Adipocyte (in vitro differentiated cells): ENCODE results near the gene SRGAP3.

Source experiments
- DNase-seq: peaks from one replicate; pipeline ENCODE4 v3.0.0-alpha.2; 2015; ENCODE audit warnings: low read depth
- H3K27me3 ChIP-seq: replicated peaks from 2 replicates; pipeline ENCODE4 v1.7.0; 2013; ENCODE audit warnings: mild to moderate bottlenecking, low read length, moderate library complexity; ENCODE audit not compliant: control insufficient read depth, insufficient read depth
- H3K36me3 ChIP-seq: 2 replicates; pipeline ENCODE4 v1.7.0; 2013; ENCODE audit warnings: low read length, mild to moderate bottlenecking, moderate library complexity; ENCODE audit not compliant: control insufficient read depth, insufficient read depth, severe bottlenecking
- H3K4me1 ChIP-seq: 2 replicates; pipeline ENCODE4 v1.7.0; 2013; ENCODE audit warnings: mild to moderate bottlenecking, low read length, moderate library complexity; ENCODE audit not compliant: control insufficient read depth, insufficient read depth
- H3K4me3 ChIP-seq: 2 replicates; pipeline ENCODE4 v1.7.0; 2013; ENCODE audit warnings: mild to moderate bottlenecking, low read length, moderate library complexity
- H3K9ac ChIP-seq: 2 replicates; pipeline ENCODE4 v1.7.0; 2013; ENCODE audit warnings: mild to moderate bottlenecking, low read length, moderate library complexity
- H3K9me3 ChIP-seq: 2 replicates; pipeline ENCODE4 v1.7.0; 2013; ENCODE audit warnings: mild to moderate bottlenecking, low read length, moderate library complexity; ENCODE audit not compliant: control insufficient read depth

SRGAP3 gene

DNA sequence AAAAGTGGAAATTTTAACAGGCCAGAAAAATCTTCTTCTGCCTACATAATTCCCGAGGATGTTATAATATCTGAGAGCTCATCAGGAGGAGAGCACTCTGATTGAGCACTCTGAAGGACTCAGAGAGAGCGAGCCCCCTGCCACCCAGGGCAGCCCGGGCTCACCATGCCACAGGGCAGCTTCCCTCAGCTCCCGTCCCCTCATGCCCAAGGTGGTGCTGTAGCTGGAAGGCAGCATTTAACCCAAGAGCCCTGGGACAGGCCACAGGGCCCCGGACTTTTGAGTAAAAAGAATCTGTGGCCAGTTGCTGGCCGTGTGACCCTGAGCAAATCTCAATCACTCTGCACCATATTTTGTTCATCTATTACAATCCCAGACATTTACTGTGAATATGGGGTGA, 262.7 kb downstream of the SRGAP3 start:
- DNase-seq = no peak
- H3K4me1 ChIP-seq = peaks cover 22% of the 10 kb centered on the region

DNA sequence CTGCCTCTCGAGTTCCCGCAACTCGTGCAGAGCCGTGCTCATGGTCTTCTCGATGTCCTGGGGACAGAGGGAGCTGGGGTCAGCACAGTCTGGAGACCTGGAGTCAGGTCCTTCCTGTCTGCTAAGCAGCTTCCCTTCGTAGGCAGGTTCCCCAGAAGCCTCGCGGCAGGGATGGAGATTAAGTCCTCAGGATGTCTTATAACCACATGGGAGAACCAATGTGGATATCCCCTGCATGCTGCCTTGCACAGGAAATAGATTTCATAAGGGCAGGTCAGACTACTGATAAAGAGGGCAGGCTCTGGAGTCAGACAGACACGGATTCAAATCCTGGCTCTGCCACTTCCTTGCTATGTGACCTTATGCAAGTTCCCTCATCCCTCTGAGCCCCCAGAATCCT, 263.6 kb downstream of the SRGAP3 start:
- Histone ChIP-seq H3K27me3 (no peaks in the 10 kb centered on the region), H3K4me3 (no peak overlapping the region)
- no peak for DNase-seq

More for the DNA sequence above, 262.7 kb downstream of the SRGAP3 start:
- no peaks in the 10 kb centered on the region for H3K9me3 ChIP-seq
- no peaks in the 10 kb centered on the region for H3K27me3 ChIP-seq
- no peaks in the 10 kb centered on the region for H3K36me3 ChIP-seq
- H3K4me3 ChIP-seq = no peak overlapping the region
- H3K9ac ChIP-seq = no peak overlapping the region

DNA sequence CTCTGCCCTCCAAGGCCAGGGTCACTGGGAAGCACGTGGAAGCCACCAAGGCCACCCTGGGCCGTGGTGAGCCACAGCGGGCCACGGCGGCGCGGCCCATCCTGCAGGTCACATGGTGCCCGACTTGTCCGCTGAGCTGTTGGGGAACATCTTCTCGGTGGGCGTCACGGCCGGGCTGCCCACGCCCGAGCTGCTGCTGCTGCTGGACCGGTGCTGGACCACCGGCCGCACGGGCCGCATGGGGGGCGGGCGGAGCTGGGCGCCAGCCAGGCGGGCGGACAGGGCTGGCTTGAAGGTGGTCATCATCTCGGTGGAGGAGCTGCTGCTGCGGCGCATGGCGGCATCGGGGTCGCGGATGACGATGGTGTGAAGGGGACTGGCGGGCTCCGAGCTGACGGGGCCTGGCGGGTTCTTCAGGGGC, 264.0 kb downstream of the SRGAP3 start:
- Histone ChIP-seq H3K4me3 (no peak overlapping the region), H3K36me3 (no peaks in the 10 kb centered on the region), H3K9ac (no peak overlapping the region), H3K27me3 (no peaks in the 10 kb centered on the region), H3K4me1 (peaks cover 34% of the 10 kb centered on the region), H3K9me3 (no peaks in the 10 kb centered on the region)
- no peak for DNase-seq

More for the DNA sequence above, 263.6 kb downstream of the SRGAP3 start:
- Histone ChIP-seq H3K36me3 (no peaks in the 10 kb centered on the region), H3K9ac (no peak overlapping the region), H3K9me3 (no peaks in the 10 kb centered on the region), H3K4me1 (peaks cover 30% of the 10 kb centered on the region)

DNA sequence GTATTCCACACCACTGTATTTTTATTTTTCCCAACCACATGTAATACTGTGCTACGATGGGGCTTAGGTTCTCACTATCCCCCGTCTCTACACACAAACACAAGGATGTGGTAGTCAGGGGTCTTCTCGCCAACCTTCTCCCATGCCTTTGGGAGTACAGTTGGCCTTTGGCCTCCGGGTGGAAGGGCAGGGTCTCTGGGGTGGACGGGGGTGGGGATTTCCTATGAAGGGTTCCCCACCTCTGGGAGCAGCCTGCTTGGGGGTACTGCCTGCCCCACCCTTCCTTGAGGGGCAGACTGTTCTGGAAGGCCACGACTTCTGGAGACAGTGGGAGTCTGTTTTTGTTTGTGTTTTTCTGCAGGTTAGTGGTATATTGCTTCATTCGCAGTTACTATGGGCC, 264.9 kb downstream of the SRGAP3 start:
- Histone ChIP-seq H3K27me3 (no peaks in the 10 kb centered on the region), H3K9ac (no peak overlapping the region), H3K4me1 (peaks cover 38% of the 10 kb centered on the region), H3K36me3 (no peaks in the 10 kb centered on the region), H3K9me3 (peaks cover 1% of the 10 kb centered on the region), H3K4me3 (no peak overlapping the region)
- no peak for DNase-seq

DNA sequence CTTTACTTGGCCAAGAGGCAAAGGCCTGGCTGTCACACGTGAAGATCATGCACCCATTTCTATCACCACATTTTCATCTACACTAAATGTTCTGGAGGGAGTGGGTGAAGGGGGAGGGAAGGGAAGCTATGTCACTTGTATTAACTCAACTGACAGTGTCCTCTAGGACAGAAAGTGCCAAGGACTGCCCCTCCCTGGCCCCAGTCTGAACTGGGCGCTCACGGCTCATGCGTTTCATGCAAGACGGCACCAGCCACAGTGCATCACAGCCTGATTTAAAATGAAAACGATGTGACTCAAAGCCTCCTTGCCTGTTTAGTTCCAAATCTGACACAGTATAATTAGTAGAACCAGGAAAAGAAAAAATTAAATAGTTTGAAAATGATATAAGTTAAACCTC, 265.4 kb downstream of the SRGAP3 start:
- no peaks in the 10 kb centered on the region for H3K27me3 ChIP-seq

DNA sequence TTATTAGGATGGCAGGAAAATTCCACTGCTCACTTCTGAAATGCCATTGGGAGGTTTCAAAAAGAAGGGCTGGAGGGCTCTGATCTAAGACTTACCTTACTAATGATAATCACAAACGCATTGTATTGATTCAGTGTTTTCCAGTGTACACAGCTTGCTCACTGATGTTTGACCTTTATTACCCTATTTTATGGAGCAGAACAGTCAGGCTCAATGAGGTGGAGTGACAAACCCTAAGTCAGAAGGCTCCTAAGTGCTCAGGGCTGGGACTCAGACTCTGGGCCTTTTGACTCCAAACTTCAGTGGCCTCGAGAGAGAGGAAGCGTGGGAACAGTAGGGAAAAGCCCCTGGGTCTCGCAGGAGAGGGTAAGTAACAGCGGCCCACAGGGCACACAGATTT, 265.9 kb downstream of the SRGAP3 start:
- Histone ChIP-seq H3K4me1 (peaks cover 37% of the 10 kb centered on the region), H3K9ac (no peak overlapping the region), H3K36me3 (no peaks in the 10 kb centered on the region), H3K4me3 (no peak overlapping the region), H3K27me3 (no peaks in the 10 kb centered on the region), H3K9me3 (peaks cover 8% of the 10 kb centered on the region)
- no peak for DNase-seq

More for the DNA sequence above, 265.4 kb downstream of the SRGAP3 start:
- no peak overlapping the region for H3K4me3 ChIP-seq
- H3K9ac ChIP-seq = no peak overlapping the region
- no peaks in the 10 kb centered on the region for H3K36me3 ChIP-seq
- peaks cover 5% of the 10 kb centered on the region for H3K9me3 ChIP-seq
- no peak for DNase-seq
- peaks cover 38% of the 10 kb centered on the region for H3K4me1 ChIP-seq

DNA sequence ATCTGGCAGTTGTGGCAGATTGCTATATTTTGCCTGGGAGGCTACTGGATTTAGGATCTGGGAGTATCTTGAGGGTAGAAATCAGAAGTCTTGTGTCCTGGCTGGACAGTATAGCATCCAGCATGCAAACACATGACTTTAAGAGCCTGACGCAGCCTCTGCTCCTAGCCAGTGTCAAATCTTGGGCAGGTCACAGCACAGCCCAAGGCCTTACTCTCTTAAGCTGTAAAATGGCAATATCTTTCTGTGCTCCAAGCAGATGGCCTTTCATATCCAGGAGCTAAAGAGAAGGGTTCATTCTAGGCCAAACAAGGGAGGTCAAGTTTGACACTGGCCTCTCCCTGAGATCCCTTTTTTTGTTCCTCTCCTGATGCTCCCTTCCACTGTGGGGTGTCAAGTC, 266.4 kb downstream of the SRGAP3 start:
- Histone ChIP-seq H3K36me3 (no peaks in the 10 kb centered on the region), H3K4me1 (peaks cover 32% of the 10 kb centered on the region), H3K4me3 (no peak overlapping the region), H3K9ac (no peak overlapping the region), H3K9me3 (peaks cover 8% of the 10 kb centered on the region), H3K27me3 (no peaks in the 10 kb centered on the region)
- DNase-seq = no peak

DNA sequence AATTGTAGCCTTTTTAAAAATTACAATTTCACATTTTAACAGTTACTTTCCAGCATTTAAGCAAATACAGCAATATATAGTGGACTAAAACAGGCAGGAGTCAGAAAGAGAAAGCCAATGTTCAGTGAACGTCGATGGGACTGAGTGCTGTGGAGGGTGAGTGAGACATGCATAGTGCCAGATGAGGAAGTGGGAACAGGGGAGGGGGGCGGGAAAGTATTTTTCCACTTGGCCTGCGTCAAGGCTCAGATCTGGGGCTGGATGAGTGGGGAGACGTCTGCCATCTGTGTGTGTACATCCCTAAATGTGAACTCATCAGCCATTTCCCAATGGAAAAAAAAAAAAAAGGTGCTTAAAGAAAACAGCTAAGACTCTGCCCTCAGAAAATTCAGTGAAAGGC, 266.9 kb downstream of the SRGAP3 start:
- H3K36me3 ChIP-seq = no peaks in the 10 kb centered on the region
- DNase-seq = no peak
- no peaks in the 10 kb centered on the region for H3K27me3 ChIP-seq
- H3K4me3 ChIP-seq = no peak overlapping the region
- no peak overlapping the region for H3K9ac ChIP-seq
- H3K4me1 ChIP-seq = peaks cover 31% of the 10 kb centered on the region
- peaks cover 8% of the 10 kb centered on the region for H3K9me3 ChIP-seq

DNA sequence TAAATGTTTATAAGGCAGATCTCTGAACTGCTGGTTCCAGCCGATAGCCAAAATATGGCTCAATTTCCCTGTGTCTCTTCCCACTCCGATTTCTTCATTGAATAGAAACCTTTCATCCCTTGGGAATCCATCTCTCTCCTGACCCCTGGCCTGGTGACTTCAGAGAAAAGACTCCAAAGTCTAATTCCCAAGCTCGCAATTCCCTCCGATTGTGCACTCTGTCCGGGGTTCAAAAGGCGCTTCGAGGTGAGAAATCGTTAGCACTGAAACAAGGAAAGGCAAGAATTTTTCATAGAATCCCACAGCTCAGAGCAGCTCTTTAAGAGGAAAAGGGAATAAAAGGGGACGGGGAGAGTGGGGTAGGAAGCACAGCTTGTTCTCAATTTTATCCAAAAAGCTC, 267.7 kb downstream of the SRGAP3 start:
- DNase-seq = no peak
- Histone ChIP-seq H3K27me3 (no peaks in the 10 kb centered on the region), H3K9me3 (peaks cover 8% of the 10 kb centered on the region), H3K36me3 (no peaks in the 10 kb centered on the region), H3K4me1 (peaks cover 32% of the 10 kb centered on the region), H3K4me3 (no peak overlapping the region), H3K9ac (peak overlapping the region; percentile 21)

DNA sequence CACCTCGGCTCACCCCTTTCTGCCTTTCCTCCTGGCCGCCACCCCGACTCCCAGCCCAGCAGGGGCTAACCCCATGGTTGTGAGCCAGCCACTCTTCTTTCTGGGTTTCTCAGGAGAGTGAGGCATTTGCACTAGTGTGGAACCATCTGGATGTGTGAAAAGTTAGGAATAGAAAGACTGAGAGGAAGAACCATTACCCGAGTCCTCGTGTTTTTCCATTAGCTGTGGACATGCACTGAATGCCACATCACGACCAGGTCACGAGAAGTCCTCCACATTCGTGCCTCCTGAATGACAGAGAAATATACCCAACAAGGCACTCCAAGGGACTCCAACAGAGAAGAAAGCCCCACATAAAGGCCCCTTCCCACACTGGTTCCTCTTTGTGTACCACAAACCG, 268.1 kb downstream of the SRGAP3 start:
- peaks cover 8% of the 10 kb centered on the region for H3K9me3 ChIP-seq
- no peak for DNase-seq
- H3K27me3 ChIP-seq = no peaks in the 10 kb centered on the region
- peaks cover 36% of the 10 kb centered on the region for H3K4me1 ChIP-seq
- peak overlapping the region; percentile 21 for H3K9ac ChIP-seq
- no peak overlapping the region for H3K4me3 ChIP-seq
- no peaks in the 10 kb centered on the region for H3K36me3 ChIP-seq

DNA sequence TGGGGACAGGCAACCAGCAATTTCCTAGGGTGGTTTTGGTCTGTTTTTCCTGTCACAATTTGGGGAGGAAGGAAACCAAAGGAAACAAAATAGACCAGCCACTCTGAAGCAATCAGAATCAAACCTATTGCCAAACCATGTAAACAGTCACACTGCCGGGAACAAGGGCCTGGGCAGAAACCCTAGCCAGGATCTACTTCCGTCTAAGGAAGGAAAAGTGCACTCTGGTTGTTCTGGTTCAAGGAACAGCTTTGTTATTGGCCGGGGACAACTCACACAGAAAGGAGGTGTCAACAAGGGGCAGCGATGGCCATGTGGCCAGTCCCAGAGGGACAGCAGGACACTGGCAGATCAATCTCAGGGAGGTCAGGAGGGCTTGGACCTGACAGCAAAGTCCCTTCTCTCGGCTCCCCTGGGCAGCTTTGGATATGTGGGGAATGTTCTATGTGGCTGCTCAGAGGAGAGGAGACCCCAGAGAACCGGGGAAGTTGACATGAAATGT, 268.6 kb downstream of the SRGAP3 start:
- H3K4me3 ChIP-seq = no peak overlapping the region
- H3K9me3 ChIP-seq = peaks cover 8% of the 10 kb centered on the region
- H3K9ac ChIP-seq = peak overlapping the region; percentile 21
- no peak for DNase-seq
- no peaks in the 10 kb centered on the region for H3K27me3 ChIP-seq
- H3K36me3 ChIP-seq = no peaks in the 10 kb centered on the region
- peaks cover 37% of the 10 kb centered on the region for H3K4me1 ChIP-seq

DNA sequence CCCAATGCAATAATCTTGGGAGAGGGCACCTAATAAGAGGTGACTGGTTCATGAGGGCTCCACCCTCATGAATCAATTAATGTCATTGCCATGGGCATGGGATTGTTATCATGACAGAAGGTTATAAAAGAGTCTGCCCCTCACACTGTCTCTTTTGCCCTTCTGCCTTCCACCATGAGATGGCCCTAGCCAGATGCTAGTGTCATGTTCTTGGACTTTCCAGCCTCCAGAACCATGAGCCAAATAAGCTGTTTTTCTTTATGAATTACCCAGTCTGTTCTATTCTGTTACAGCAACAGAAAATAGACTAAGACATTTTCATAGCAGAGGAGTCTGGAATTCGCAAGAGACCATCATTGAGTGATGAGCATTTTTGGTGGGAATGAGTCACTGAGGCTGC, 270.2 kb downstream of the SRGAP3 start:
- no peak overlapping the region for H3K9ac ChIP-seq
- DNase-seq = no peak
- peaks cover 8% of the 10 kb centered on the region for H3K9me3 ChIP-seq
- no peaks in the 10 kb centered on the region for H3K27me3 ChIP-seq
- no peak overlapping the region for H3K4me3 ChIP-seq
- H3K4me1 ChIP-seq = peaks cover 42% of the 10 kb centered on the region
- no peaks in the 10 kb centered on the region for H3K36me3 ChIP-seq
